NCI-H2081 (cell line): ENCODE data around the gene MAFG.
"Not testable (repeated sequence)": the region's sequence is repeated elsewhere in the genome, so short reads cannot be mapped to it uniquely, and the experiment has no call there.

Source experiments
- DNase-seq, 2 experiments: peaks; one replicate each; lab custom pipeline; 2025; lab: John Stamatoyannopoulos, UW

The MAFG gene

GRCh38 chr17:81958633-81959342 is 31.3 kb upstream of the MAFG start:
- DNase-seq, result no peak

GRCh38 chr17:81957691-81958432 is 30.3 kb upstream of the MAFG start:
- DNase-seq, result no peak

- no peak for DNase-seq
Observed at GRCh38 chr17:81956607-81957589, 29.4 kb upstream of the MAFG start.

- DNase-seq, result no peak
Observed at GRCh38 chr17:81955756-81956544, 28.4 kb upstream of the MAFG start.

GRCh38 chr17:81955058-81955681 is 27.6 kb upstream of the MAFG start:
- no peak for DNase-seq

GRCh38 chr17:81954131-81955057 is 26.9 kb upstream of the MAFG start:
- no peak for DNase-seq

GRCh38 chr17:81953443-81953842 is 25.9 kb upstream of the MAFG start:
- not testable (repeated sequence) for DNase-seq

- no peak for DNase-seq
Observed at GRCh38 chr17:81952792-81953228, 25.3 kb upstream of the MAFG start.

- DNase-seq, result no peak
Observed at GRCh38 chr17:81951785-81952684, 24.5 kb upstream of the MAFG start.

- DNase-seq, result no peak
Observed at GRCh38 chr17:81950501-81950900, 23.0 kb upstream of the MAFG start.

GRCh38 chr17:81948635-81949378 is 21.3 kb upstream of the MAFG start:
- DNase-seq, result no peak

- no peak for DNase-seq
Observed at GRCh38 chr17:81947189-81947588, 19.7 kb upstream of the MAFG start, which contains the start of gene MYADML2. MYADML2 (minus strand) TSS chr17:81947233; CDS start chr17:81941741, 5,492 bp downstream.

- DNase-seq, result no peak
Observed at GRCh38 chr17:81944858-81945257, 17.3 kb upstream of the MAFG start.

GRCh38 chr17:81942167-81942553 is 14.6 kb upstream of the MAFG start:
- DNase-seq, result no peak

GRCh38 chr17:81941484-81942166 is 14.1 kb upstream of the MAFG start:
- DNase-seq, result no peak

- DNase-seq, result no peak
Observed at GRCh38 chr17:81940538-81941483, 13.3 kb upstream of the MAFG start.
